ENCODE measurements around the gene PSMC5. TPM values are rescaled to one million over a fixed set of nuclear protein-coding genes. Genes with fewer than 3 reads are reported as not detected.

PSMC5 gene
- total and polyA plus RNA-seq, 7 donors = 147 to 380 (median 224) TPM

GRCh38 chr17:63836811-63837210 is 9.6 kb downstream of the PSMC5 start:
- H3K4me1 ChIP-seq = peaks cover 55% of the 10 kb centered on the region

DNA sequence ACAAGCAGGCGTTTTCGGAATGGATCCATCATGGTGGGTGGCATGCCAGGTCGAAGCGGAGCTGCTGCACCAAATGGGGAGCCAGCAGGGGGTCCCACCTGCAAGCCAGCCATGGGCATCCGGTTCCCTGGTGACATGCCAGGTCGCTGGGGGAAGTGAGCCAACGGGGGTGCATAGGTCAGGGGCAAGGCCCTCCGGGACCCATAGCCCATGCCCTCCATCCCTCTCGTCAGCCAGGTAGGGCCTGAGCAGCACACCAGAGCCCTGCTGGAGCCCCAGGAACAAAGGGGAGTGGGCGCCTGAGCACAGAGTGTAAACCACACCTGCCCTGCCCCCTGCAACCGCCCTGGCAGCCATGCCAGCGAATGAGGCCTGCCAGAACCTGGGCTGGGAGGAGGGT is 10.2 kb downstream of the PSMC5 start:
- no peaks in the 10 kb centered on the region for H3K9me3 ChIP-seq
- WGBS, 3 donors = 70 to 85% (median 74%) methylated on average over 12 of the region's 12 CpGs
- no peak for TF ChIP-seq CTCF (IDR thresholded peaks at IDR 0.05)
- peak overlapping the region; percentile 80 for H3K27ac ChIP-seq
- H3K4me3 ChIP-seq = no peak overlapping the region
- H3K36me3 ChIP-seq (ENCODE audit: insufficient read depth in 1 of 2, low read depth in 1 of 2) = peaks cover 12 to 47% of the 10 kb centered on the region in 2 donors
- H3K4me1 ChIP-seq = peaks cover 55% of the 10 kb centered on the region
- intact Hi-C loops (cut with DNase I) = loop anchor here in 1 of 2 donors (5.0 kb wide), 1 partner anchor 140 kb away; no protein-coding TSS in a partner anchor
- no peaks in the 10 kb centered on the region for H3K27me3 ChIP-seq (ENCODE audit: insufficient read depth in 3 of 3, low read length in 2 of 3)
- no peak for DNase-seq
- ATAC-seq = no peak

More at GRCh38 chr17:63836811-63837210, 9.6 kb downstream of the PSMC5 start:
- H3K9me3 ChIP-seq = no peaks in the 10 kb centered on the region
- DNase-seq (no peak), ATAC-seq (no peak)
- H3K4me3 ChIP-seq = no peak overlapping the region
- TF ChIP-seq CTCF (IDR thresholded peaks at IDR 0.05) = no peak
- intact Hi-C loops (cut with DNase I) = loop anchor here in 1 of 2 donors (5.0 kb wide), 1 partner anchor 140 kb away; no protein-coding TSS in a partner anchor
- no peaks in the 10 kb centered on the region for H3K27me3 ChIP-seq (ENCODE audit: insufficient read depth in 3 of 3, low read length in 2 of 3)
- H3K36me3 ChIP-seq (ENCODE audit: insufficient read depth in 1 of 2, low read depth in 1 of 2) = peaks cover 14 to 54% of the 10 kb centered on the region in 2 donors
- H3K27ac ChIP-seq = no peak overlapping the region
- 91 to 97% (median 93%) methylated on average over 7 of the region's 7 CpGs for WGBS, 3 donors

DNA sequence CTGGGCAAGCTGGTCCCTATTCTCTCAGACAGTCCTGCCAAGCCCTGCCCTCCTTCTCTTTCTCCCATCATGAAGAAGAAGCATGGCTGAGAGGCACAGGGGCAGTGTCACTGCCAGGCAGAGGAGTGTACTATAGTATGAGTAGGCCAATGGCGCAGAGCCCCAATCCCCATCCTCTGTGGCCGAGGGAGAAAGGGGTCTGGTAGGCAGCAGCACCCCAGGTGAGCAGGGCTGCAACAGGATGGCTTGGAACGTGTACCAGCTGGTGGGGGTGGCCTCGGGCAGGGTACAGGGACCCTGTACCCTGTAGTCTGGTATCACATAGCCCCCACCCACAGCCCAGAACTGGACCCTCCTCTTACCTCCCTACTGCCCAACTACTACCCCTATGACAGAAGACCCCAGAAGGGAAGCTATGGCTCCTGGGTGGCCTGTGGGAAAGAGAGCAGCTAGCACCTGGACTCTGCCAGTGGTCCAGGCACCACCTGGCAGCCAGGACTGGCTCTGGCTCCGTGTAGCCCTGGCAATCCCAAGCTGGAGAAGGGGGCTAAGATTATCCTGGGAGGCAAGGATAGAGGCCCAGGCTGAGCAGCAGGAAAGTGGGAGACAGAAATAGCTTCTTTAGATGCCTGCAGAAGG is 10.8 kb downstream of the PSMC5 start:
- intact Hi-C loops (cut with DNase I) = loop anchor here in 1 of 2 donors (5.0 kb wide), 1 partner anchor 141 kb away; no protein-coding TSS in a partner anchor

DNA sequence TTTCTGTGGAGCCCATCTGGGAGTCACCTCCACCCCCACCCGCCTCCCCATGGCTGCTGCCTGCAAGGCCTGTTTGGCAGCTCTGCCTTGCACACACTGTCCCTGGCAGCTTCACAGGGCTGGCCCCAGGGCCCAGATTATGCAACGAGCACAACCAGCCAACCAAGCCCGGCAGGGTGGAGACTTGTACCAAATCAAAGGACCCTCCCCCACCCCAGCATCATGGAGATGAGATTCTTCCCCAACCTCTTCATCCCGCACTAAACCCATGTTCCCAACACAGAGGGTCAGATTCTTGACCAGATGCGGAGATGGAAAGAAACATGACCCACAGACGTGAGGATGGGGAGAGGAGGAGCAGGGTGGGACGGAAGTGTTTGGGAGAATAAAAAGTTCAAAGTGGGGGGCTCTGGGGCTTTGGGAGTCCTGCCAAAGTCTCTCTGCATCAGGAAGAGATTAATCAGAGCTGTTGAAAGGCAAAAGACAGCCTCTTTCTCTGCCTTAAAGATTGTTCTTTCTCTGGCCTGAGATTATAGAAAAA is 11.5 kb downstream of the PSMC5 start:
- ATAC-seq = peak; percentile 47 to 71 (median 70)
- WGBS, 3 donors = 16 to 26% (median 22%) methylated on average over 7 of the region's 7 CpGs
- Histone ChIP-seq H3K4me1 (peaks cover 56% of the 10 kb centered on the region), H3K36me3 (ENCODE audit: insufficient read depth in 1 of 2, low read depth in 1 of 2) (peaks cover 9 to 35% of the 10 kb centered on the region in 2 donors), H3K4me3 (peak overlapping the region; percentile 83), H3K9me3 (no peaks in the 10 kb centered on the region), H3K27me3 (ENCODE audit: insufficient read depth in 3 of 3, low read length in 2 of 3) (no peaks in the 10 kb centered on the region), H3K27ac (peak overlapping the region; percentile 80)
- DNase-seq = peak; percentile 95 to 98
- intact Hi-C loops (cut with DNase I) = loop anchor here in 1 of 2 donors (5.0 kb wide), 1 partner anchor 141 kb away; no protein-coding TSS in a partner anchor
- no peak for TF ChIP-seq CTCF (IDR thresholded peaks at IDR 0.05)

More for the DNA sequence above, 10.8 kb downstream of the PSMC5 start:
- TF ChIP-seq CTCF (IDR thresholded peaks at IDR 0.05) = no peak
- Histone ChIP-seq H3K36me3 (ENCODE audit: insufficient read depth in 1 of 2, low read depth in 1 of 2) (peaks cover 12 to 41% of the 10 kb centered on the region in 2 donors), H3K27ac (peak overlapping the region; percentile 80), H3K9me3 (no peaks in the 10 kb centered on the region), H3K4me3 (peak overlapping the region; percentile 83), H3K27me3 (ENCODE audit: insufficient read depth in 3 of 3, low read length in 2 of 3) (no peaks in the 10 kb centered on the region), H3K4me1 (peaks cover 55% of the 10 kb centered on the region)
- DNase-seq = peak in 1 of 2 donors; percentile 60
- WGBS, 3 donors = 51 to 62% (median 55%) methylated on average over 5 of the region's 5 CpGs
- peak in 1 of 4 donors; percentile 0 for ATAC-seq

Measured in psoas muscle (tissue), 8 donors.